ENCODE measurements around the gene IGFBP7. TPM values are rescaled to one million over a fixed set of nuclear protein-coding genes. Genes with fewer than 3 reads are reported as not detected.

The IGFBP7 gene
- total and polyA plus RNA-seq, 7 experiments from 2014 or later: 0.37 to 16.7 (median 0.80) TPM; not detected in 3

DNA sequence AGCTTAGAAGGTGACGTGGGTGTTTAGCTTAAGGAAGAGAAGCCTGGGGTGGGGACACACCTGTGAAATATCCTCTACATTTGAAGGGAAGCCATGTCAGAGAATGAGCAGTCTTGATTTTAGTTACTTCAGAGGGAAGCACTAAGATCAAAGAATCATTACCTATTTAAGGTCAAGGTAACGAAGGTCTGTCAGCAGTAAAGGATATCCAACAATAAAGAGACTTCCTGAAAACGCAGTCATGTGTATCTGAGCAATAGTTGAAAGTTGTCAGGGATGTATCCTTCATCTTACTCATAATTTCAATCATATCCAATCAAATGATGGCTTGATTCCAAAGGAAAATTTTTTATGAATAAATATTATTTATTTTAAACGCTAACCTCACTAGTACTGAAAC, 33.5 kb downstream of the IGFBP7 start:
- ChIA-PET CTCF (no interaction called here), POLR2A (no interaction called here)
- Mint-ChIP-seq H3K4me3 (no peak overlapping the region), H3K27me3 (peaks cover 2 to 26% (median 18%) of the 10 kb centered on the region in 5 donors), H3K36me3 (no peaks in the 10 kb centered on the region), H3K9me3 (peaks cover 0 to 1% (median 0%) of the 10 kb centered on the region in 11 donors), H3K4me1 (peaks cover 0 to 5% (median 0%) of the 10 kb centered on the region in 7 donors), H3K27ac (no peak overlapping the region)
- no peaks in the 10 kb centered on the region for H3K36me3 ChIP-seq (ENCODE audit: control insufficient read depth in 2 of 3, insufficient read depth in 3 of 3, low read length in 3 of 3)
- H3K9me3 ChIP-seq (ENCODE audit: control insufficient read depth in 2 of 3, low read length in 3 of 3): no peaks in the 10 kb centered on the region
- ATAC-seq: no peak
- H3K4me3 ChIP-seq (ENCODE audit: low read length): no peak overlapping the region
- no peaks in the 10 kb centered on the region for H3K27me3 ChIP-seq (ENCODE audit: control insufficient read depth in 2 of 2, insufficient read depth in 2 of 2, low read length in 2 of 2)
- H3K4me1 ChIP-seq (ENCODE audit: control insufficient read depth in 2 of 2, insufficient read depth in 2 of 2, low read length in 2 of 2): no peaks in the 10 kb centered on the region
- H3K27ac ChIP-seq (ENCODE audit: low read depth, low read length): no peak overlapping the region
- intact Hi-C loops (cut with micrococcal nuclease): no loop called here
- DNase-seq: no peak

- CTCF ChIA-PET: no interaction called here
Measured at GRCh38 chr4:57075367-57075766, 34.8 kb downstream of the IGFBP7 start.

GRCh38 chr4:57074744-57075143, 35.4 kb downstream of the IGFBP7 start:
- Histone ChIP-seq H3K36me3 (ENCODE audit: control insufficient read depth in 2 of 3, insufficient read depth in 3 of 3, low read length in 3 of 3) (no peaks in the 10 kb centered on the region), H3K4me1 (ENCODE audit: control insufficient read depth in 2 of 2, insufficient read depth in 2 of 2, low read length in 2 of 2) (no peaks in the 10 kb centered on the region), H3K4me3 (ENCODE audit: low read length) (no peak overlapping the region), H3K27ac (ENCODE audit: low read depth, low read length) (no peak overlapping the region), H3K9me3 (ENCODE audit: control insufficient read depth in 2 of 3, low read length in 3 of 3) (no peaks in the 10 kb centered on the region), H3K27me3 (ENCODE audit: control insufficient read depth in 2 of 2, insufficient read depth in 2 of 2, low read length in 2 of 2) (no peaks in the 10 kb centered on the region)
- ATAC-seq (no peak), DNase-seq (no peak)
- Mint-ChIP-seq H3K4me3 (no peak overlapping the region), H3K36me3 (no peaks in the 10 kb centered on the region), H3K4me1 (peaks cover 0 to 7% (median 0%) of the 10 kb centered on the region in 7 donors), H3K9me3 (peaks cover 0 to 1% (median 0%) of the 10 kb centered on the region in 11 donors), H3K27ac (no peak overlapping the region), H3K27me3 (peaks cover 2 to 22% (median 14%) of the 10 kb centered on the region in 5 donors)
- intact Hi-C loops (cut with micrococcal nuclease): no loop called here
- ChIA-PET POLR2A (no interaction called here), CTCF (no interaction called here)

More at GRCh38 chr4:57075367-57075766, 34.8 kb downstream of the IGFBP7 start:
- ATAC-seq (no peak), DNase-seq (no peak)
- no peak overlapping the region for H3K4me3 Mint-ChIP-seq
- no peaks in the 10 kb centered on the region for H3K27me3 ChIP-seq (ENCODE audit: control insufficient read depth in 2 of 2, insufficient read depth in 2 of 2, low read length in 2 of 2)
- H3K36me3 ChIP-seq (ENCODE audit: control insufficient read depth in 2 of 3, insufficient read depth in 3 of 3, low read length in 3 of 3): no peaks in the 10 kb centered on the region
- POLR2A ChIA-PET: no interaction called here
- peaks cover 0 to 1% (median 0%) of the 10 kb centered on the region in 11 donors for H3K9me3 Mint-ChIP-seq
- H3K9me3 ChIP-seq (ENCODE audit: control insufficient read depth in 2 of 3, low read length in 3 of 3): no peaks in the 10 kb centered on the region
- H3K27ac ChIP-seq (ENCODE audit: low read depth, low read length): no peak overlapping the region
- H3K27ac Mint-ChIP-seq: no peak overlapping the region
- H3K4me1 ChIP-seq (ENCODE audit: control insufficient read depth in 2 of 2, insufficient read depth in 2 of 2, low read length in 2 of 2): no peaks in the 10 kb centered on the region
- H3K36me3 Mint-ChIP-seq: no peaks in the 10 kb centered on the region
- H3K27me3 Mint-ChIP-seq: peaks cover 2 to 26% (median 16%) of the 10 kb centered on the region in 5 donors
- intact Hi-C loops (cut with micrococcal nuclease): no loop called here
- no peak overlapping the region for H3K4me3 ChIP-seq (ENCODE audit: low read length)
- peaks cover 0 to 5% (median 0%) of the 10 kb centered on the region in 7 donors for H3K4me1 Mint-ChIP-seq

- Histone ChIP-seq H3K9me3 (ENCODE audit: control insufficient read depth in 2 of 3, low read length in 3 of 3) (no peaks in the 10 kb centered on the region), H3K27ac (ENCODE audit: low read depth, low read length) (no peak overlapping the region), H3K27me3 (ENCODE audit: control insufficient read depth in 2 of 2, insufficient read depth in 2 of 2, low read length in 2 of 2) (no peaks in the 10 kb centered on the region), H3K4me3 (ENCODE audit: low read length) (no peak overlapping the region), H3K4me1 (ENCODE audit: control insufficient read depth in 2 of 2, insufficient read depth in 2 of 2, low read length in 2 of 2) (no peaks in the 10 kb centered on the region), H3K36me3 (ENCODE audit: control insufficient read depth in 2 of 3, insufficient read depth in 3 of 3, low read length in 3 of 3) (no peaks in the 10 kb centered on the region)
- ATAC-seq (no peak), DNase-seq (no peak)
- intact Hi-C loops (cut with micrococcal nuclease): no loop called here
- Mint-ChIP-seq H3K9me3 (peaks cover 0 to 1% (median 0%) of the 10 kb centered on the region in 11 donors), H3K27me3 (peaks cover 2 to 19% (median 10%) of the 10 kb centered on the region in 5 donors), H3K4me3 (no peak overlapping the region), H3K4me1 (peaks cover 0 to 8% (median 0%) of the 10 kb centered on the region in 7 donors), H3K27ac (no peak overlapping the region), H3K36me3 (no peaks in the 10 kb centered on the region)
- ChIA-PET CTCF (no interaction called here), POLR2A (no interaction called here)
Measured at GRCh38 chr4:57073559-57073958, 36.6 kb downstream of the IGFBP7 start.

DNA sequence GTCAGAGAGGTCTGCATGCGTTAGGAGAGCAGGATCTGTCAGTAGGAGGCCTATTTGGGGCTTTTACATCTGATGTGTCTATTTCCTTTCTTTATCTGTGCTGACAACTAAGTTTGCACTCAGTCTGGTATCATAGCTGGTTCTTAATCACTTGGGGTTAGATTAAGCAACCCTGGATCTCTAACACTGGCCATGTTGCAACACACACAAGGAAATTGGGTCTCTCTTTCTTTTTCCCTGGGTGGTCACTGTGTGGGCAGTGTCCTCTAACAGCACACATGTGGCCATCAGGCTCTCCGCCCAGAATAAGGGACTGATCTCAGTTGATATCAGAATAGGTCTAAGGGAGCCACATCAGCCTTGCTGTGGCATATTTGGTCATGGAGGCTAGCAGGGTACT, 38.9 kb downstream of the IGFBP7 start:
- Histone ChIP-seq H3K9me3 (ENCODE audit: control insufficient read depth in 2 of 3, low read length in 3 of 3) (no peaks in the 10 kb centered on the region), H3K4me3 (ENCODE audit: low read length) (no peak overlapping the region), H3K27ac (ENCODE audit: low read depth, low read length) (no peak overlapping the region), H3K36me3 (ENCODE audit: control insufficient read depth in 2 of 3, insufficient read depth in 3 of 3, low read length in 3 of 3) (no peaks in the 10 kb centered on the region), H3K27me3 (ENCODE audit: control insufficient read depth in 2 of 2, insufficient read depth in 2 of 2, low read length in 2 of 2) (no peaks in the 10 kb centered on the region), H3K4me1 (ENCODE audit: control insufficient read depth in 2 of 2, insufficient read depth in 2 of 2, low read length in 2 of 2) (no peaks in the 10 kb centered on the region)
- no peaks in the 10 kb centered on the region for H3K36me3 Mint-ChIP-seq
- intact Hi-C loops (cut with micrococcal nuclease): no loop called here
- H3K4me3 Mint-ChIP-seq: no peak overlapping the region
- ChIA-PET CTCF (no interaction called here), POLR2A (no interaction called here)
- peaks cover 0 to 10% (median 0%) of the 10 kb centered on the region in 7 donors for H3K4me1 Mint-ChIP-seq
- DNase-seq (no peak), ATAC-seq (peak; percentile 69)
- peaks cover 0 to 17% (median 10%) of the 10 kb centered on the region in 5 donors for H3K27me3 Mint-ChIP-seq
- H3K9me3 Mint-ChIP-seq: peaks cover 0 to 1% (median 0%) of the 10 kb centered on the region in 11 donors
- H3K27ac Mint-ChIP-seq: no peak overlapping the region

GRCh38 chr4:57070461-57070860, 39.7 kb downstream of the IGFBP7 start:
- H3K9me3 Mint-ChIP-seq: peaks cover 0 to 1% (median 0%) of the 10 kb centered on the region in 11 donors
- ATAC-seq (no peak), DNase-seq (no peak)
- no peaks in the 10 kb centered on the region for H3K9me3 ChIP-seq (ENCODE audit: control insufficient read depth in 2 of 3, low read length in 3 of 3)
- no peaks in the 10 kb centered on the region for H3K27me3 ChIP-seq (ENCODE audit: control insufficient read depth in 2 of 2, insufficient read depth in 2 of 2, low read length in 2 of 2)
- peaks cover 0 to 17% (median 10%) of the 10 kb centered on the region in 5 donors for H3K27me3 Mint-ChIP-seq
- intact Hi-C loops (cut with micrococcal nuclease): no loop called here
- H3K4me3 Mint-ChIP-seq: no peak overlapping the region
- no peak overlapping the region for H3K27ac ChIP-seq (ENCODE audit: low read depth, low read length)
- no peaks in the 10 kb centered on the region for H3K4me1 ChIP-seq (ENCODE audit: control insufficient read depth in 2 of 2, insufficient read depth in 2 of 2, low read length in 2 of 2)
- H3K4me3 ChIP-seq (ENCODE audit: low read length): no peak overlapping the region
- peaks cover 0 to 10% (median 0%) of the 10 kb centered on the region in 7 donors for H3K4me1 Mint-ChIP-seq
- no peaks in the 10 kb centered on the region for H3K36me3 Mint-ChIP-seq
- H3K27ac Mint-ChIP-seq: no peak overlapping the region
- ChIA-PET CTCF (no interaction called here), POLR2A (no interaction called here)
- no peaks in the 10 kb centered on the region for H3K36me3 ChIP-seq (ENCODE audit: control insufficient read depth in 2 of 3, insufficient read depth in 3 of 3, low read length in 3 of 3)

- Histone ChIP-seq H3K4me1 (ENCODE audit: control insufficient read depth in 2 of 2, insufficient read depth in 2 of 2, low read length in 2 of 2) (no peaks in the 10 kb centered on the region), H3K9me3 (ENCODE audit: control insufficient read depth in 2 of 3, low read length in 3 of 3) (no peaks in the 10 kb centered on the region), H3K36me3 (ENCODE audit: control insufficient read depth in 2 of 3, insufficient read depth in 3 of 3, low read length in 3 of 3) (no peaks in the 10 kb centered on the region), H3K4me3 (ENCODE audit: low read length) (no peak overlapping the region), H3K27me3 (ENCODE audit: control insufficient read depth in 2 of 2, insufficient read depth in 2 of 2, low read length in 2 of 2) (no peaks in the 10 kb centered on the region), H3K27ac (ENCODE audit: low read depth, low read length) (no peak overlapping the region)
- ATAC-seq (no peak), DNase-seq (no peak)
- CTCF ChIA-PET: no interaction called here
- Mint-ChIP-seq H3K4me3 (no peak overlapping the region), H3K4me1 (peaks cover 0 to 8% (median 0%) of the 10 kb centered on the region in 7 donors), H3K9me3 (no peaks in the 10 kb centered on the region), H3K36me3 (no peaks in the 10 kb centered on the region), H3K27ac (no peak overlapping the region), H3K27me3 (peaks cover 0 to 6% (median 2%) of the 10 kb centered on the region in 5 donors)
- POLR2A ChIA-PET: no interaction called here
- intact Hi-C loops (cut with micrococcal nuclease): no loop called here
Measured at GRCh38 chr4:57068237-57068981, 41.8 kb downstream of the IGFBP7 start.

All from naive thymus-derived CD4-positive, alpha-beta T cell (primary cell).